ENCODE results near the gene ME3.
"Not testable (repeated sequence)": the region's sequence is repeated elsewhere in the genome, so short reads cannot be mapped to it uniquely, and the experiment has no call there.

Gene ME3

GRCh38 chr11:86660736-86661135, 11.7 kb downstream of the ME3 start:
- DNase-seq, result no peak

GRCh38 chr11:86660088-86660487, 12.3 kb downstream of the ME3 start:
- DNase-seq, result no peak

GRCh38 chr11:86658534-86658933, 13.9 kb downstream of the ME3 start:
- no peak for DNase-seq

- not testable (repeated sequence) for DNase-seq
Measured at GRCh38 chr11:86645212-86645611, 27.2 kb downstream of the ME3 start.

GRCh38 chr11:86644291-86644690, 28.1 kb downstream of the ME3 start:
- DNase-seq, result no peak

GRCh38 chr11:86641537-86642261, 30.7 kb downstream of the ME3 start:
- DNase-seq, result no peak

- DNase-seq, result no peak
Measured at GRCh38 chr11:86639137-86639536, 33.3 kb downstream of the ME3 start.

GRCh38 chr11:86638673-86639072, 33.7 kb downstream of the ME3 start:
- DNase-seq, result no peak

- peak in 1 of 5 donors; percentile 84 for DNase-seq
Measured at GRCh38 chr11:86637988-86638387, 34.4 kb downstream of the ME3 start.

- no peak for DNase-seq
Measured at GRCh38 chr11:86636275-86636674, 36.1 kb downstream of the ME3 start.

- DNase-seq, result peak in 1 of 5 donors; percentile 78
Measured at GRCh38 chr11:86632499-86633269, 39.7 kb downstream of the ME3 start.

GRCh38 chr11:86630229-86630981, 42.0 kb downstream of the ME3 start:
- no peak for DNase-seq

GRCh38 chr11:86629045-86629706, 43.2 kb downstream of the ME3 start:
- DNase-seq, result no peak

GRCh38 chr11:86627776-86628455, 44.5 kb downstream of the ME3 start:
- DNase-seq, result no peak

GRCh38 chr11:86625981-86626380, 46.4 kb downstream of the ME3 start:
- DNase-seq, result no peak

GRCh38 chr11:86625544-86625943, 46.9 kb downstream of the ME3 start:
- DNase-seq, result no peak

GRCh38 chr11:86624366-86624765, 48.0 kb downstream of the ME3 start:
- no peak for DNase-seq

- no peak for DNase-seq
Measured at GRCh38 chr11:86623736-86624135, 48.7 kb downstream of the ME3 start.

- no peak for DNase-seq
Measured at GRCh38 chr11:86623041-86623621, 49.3 kb downstream of the ME3 start.

GRCh38 chr11:86621854-86622253, 50.6 kb downstream of the ME3 start:
- no peak for DNase-seq

- DNase-seq, result no peak
Measured at GRCh38 chr11:86620891-86621521, 51.4 kb downstream of the ME3 start.

Measured in T-helper 1 cell (primary cell).